OCI-M2 (cell line): ENCODE results near the gene NR2E1.

ENCODE experiments used
- DNase-seq: peaks from one replicate; lab custom pipeline; 2025; ENCODE audit not compliant: unreplicated experiment; lab: John Stamatoyannopoulos, UW

The NR2E1 gene

GRCh38 chr6:108165714-108166663 is at the start of gene NR2E1:
Gene NR2E1 (plus strand): TSS chr6:108166022. CDS start chr6:108166766, 744 bp downstream.
- no peak for DNase-seq

DNA sequence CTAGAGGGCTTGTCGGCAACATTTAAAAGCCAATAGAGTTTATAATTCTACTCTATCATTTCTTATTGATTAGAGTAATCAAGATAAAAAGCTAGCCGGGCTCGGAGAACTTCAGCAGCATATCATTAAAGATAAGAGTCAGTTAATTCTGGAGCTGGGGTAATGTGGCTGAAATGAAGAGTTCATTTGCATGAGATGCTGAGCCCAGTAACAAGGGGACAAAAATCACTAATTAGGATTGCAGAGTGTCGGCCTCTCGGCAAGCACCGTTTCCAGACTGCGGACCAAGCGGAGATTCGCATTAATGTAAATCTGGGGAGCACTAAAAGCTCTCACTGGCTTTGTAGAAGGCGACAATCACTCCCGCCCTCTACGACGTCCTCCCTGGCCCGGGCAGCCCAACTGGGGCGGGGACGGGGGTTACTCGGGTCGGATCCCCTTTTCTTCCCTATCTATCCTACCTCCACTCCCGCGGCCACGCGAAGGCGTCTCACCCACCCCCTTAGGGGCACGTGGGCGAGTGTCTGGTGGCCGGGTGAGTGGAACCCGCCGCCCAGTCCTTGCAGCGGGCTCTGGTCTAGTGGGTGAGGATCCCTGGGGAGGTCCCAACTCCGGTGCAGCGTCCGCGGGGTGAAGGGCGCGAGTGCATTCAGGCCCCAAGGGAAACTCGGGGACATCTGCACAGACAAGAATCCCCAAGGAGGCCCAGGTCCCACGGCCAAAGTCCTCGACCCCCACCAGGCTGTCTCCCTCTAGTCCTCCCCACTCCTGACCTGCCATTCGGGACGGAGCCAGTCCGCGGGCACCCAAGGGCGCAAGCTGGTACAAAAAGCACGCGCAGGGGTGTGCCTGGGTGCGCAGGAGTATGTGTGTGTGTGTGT is 49.0 kb upstream of the NR2E1 start:
- DNase-seq: no peak

DNA sequence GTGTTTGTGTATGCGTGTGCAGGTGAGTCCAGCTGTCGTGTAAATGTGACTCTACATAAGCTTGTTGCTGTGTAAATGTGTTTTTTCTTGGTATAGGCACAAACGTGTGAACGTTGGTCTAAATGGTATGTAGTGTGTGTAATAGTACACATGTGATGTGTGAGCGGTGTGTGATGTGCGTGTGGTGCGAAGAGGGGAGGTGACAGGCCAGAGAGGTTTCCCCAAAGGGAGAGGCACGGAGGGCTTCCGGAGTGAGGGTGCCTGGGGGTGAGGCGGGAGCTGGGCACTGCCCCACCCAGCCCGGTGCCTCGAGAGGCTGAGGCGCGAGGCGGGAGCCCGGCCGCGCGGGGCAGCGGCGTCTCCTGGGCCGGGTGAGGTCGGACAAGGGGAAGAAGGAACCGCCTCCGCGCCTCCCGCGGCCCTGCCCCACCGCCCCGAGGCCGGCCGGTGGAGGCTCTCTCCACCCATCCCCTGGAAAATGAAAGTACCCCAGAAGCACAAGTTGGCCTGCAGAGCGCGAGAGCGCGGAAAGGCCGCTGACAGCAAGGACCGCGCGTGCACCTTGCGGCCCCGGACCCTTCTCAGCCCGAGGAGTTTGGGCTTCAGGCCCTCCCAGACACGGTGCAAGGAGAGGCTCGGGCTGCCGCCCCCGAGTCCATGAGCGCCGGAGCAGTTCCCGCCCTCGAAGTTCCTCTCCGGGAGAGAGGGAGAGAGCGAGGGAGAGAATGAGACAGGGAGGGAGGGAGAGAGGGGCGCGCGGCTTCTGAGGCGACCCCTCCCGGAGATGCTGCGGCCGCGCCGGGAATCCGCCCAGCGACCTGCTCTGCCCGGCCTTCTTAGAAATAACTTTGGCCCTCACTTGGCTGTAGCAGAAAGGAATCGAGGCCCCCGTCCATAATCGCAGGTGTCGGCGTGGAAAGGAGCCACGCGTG is 48.1 kb upstream of the NR2E1 start:
- no peak for DNase-seq

GRCh38 chr6:108118359-108118724 is 47.5 kb upstream of the NR2E1 start:
- DNase-seq: no peak

GRCh38 chr6:108118810-108119768 is 46.7 kb upstream of the NR2E1 start:
- DNase-seq: no peak

DNA sequence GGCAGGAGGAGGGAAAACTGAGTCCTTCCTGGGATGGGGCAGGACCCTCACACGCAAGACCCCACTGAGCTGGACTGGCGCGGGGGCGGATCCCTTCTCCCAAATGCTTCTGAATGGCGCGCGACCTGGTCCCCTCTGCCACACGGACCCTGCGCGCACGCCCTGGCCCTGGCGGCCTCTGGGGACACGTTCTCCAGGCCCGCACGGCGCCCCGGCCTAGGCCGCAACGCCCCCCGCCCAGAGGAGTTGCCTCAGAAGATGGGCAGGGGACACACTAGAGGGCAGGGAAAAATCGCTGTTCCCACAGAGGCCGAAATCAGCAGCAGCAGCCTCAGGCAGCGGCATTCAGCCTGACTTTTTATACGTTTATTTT is 46.1 kb upstream of the NR2E1 start:
- DNase-seq: no peak

DNA sequence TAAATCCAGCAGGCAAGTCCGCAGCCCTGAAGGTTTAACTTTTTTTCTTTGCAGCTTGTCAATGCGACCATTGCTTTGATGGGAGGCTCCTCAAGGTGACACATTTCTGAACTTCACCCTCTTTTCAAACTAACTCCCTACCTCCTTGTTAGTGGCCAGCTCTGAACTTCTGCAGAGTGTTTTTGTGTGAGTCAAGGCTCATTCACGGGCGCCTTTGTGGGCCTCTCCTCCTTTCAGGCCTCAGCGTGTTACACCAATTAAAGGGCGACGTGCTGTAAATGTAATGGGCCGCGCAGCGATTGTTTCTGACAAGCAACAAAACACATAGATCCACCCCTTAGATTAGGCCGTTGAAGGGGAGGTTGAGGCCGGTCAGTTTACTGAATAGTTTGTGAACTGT is 45.5 kb upstream of the NR2E1 start:
- no peak for DNase-seq

DNA sequence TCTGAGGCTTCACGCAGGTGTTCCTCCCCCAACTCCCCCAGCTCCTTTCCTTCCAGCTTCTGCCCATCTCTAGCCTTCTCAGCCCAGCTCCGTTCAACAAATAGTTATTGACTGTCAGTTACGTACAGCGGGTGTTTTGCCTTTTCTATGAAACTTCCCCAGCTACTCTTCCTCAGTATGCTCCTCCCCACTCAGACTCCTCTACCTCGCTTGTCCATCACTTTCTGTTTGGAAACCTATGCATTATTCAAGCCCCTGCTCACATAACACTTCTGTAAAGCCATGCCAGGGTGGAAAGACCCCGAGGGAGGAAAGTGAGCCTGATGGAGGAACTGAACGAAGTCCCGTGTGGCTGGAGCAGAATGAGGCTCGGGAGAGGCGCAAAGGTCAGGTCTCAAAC is 44.2 kb upstream of the NR2E1 start:
- DNase-seq: no peak

DNA sequence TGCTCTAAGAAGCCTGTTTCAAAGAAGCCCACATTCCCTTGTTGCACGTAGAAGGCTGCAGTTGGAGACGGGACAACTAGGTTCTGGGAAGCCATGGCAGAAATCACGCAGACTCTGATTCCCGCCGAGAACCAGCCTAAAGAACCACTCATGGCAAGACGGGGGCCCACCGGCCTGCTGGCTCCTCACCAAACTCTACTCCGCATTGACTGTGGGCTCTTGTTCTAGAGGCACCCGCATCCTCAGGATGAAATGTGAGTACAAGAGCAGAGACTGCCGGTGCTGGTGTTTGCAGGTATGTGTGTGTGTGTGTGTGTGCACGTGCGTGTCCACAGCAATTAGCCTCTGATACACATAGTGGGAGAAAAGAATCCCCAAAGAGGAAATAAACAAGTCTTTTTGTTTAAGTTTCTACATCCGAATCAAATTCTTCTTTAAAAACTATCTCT is 42.3 kb upstream of the NR2E1 start:
- DNase-seq: no peak

GRCh38 chr6:108123946-108124345 is 41.9 kb upstream of the NR2E1 start:
- DNase-seq: no peak

DNA sequence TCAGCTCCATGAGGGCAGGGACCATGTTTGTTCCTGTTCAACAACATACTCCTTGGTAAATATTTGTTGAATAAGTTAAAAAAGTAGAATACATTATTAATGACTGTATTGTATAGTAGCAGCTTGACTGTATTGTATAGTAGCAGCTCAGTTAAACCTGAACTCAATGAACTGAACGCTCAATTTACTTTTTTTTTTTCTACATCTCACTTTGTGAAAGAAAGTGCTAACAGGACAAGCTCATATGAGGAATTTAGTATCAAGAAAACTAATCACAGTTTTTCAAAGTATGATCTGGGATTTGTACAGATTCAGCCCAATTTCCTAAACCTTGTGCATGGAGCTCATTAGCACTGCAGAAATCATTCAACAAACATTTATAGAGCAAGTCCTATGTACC is 38.8 kb upstream of the NR2E1 start:
- no peak for DNase-seq

DNA sequence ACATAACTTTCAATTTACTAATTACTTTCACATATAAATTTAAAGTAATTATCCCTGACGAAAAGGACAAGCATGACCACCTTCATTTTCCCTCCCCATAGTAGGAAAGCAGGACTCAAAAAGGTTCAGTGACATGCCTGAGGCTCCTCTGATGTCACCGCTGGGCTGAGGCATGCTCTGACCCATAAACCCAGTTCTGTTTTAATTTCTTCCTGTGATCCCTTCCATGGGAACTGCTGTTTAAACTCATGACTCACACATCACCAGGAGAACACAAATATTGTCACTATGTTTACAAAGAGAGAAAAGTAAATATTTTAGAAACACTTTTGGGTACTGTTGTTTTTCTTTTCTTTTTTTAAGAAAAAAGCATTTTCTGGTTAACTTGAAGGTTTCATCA is 38.0 kb upstream of the NR2E1 start:
- no peak for DNase-seq

GRCh38 chr6:108130262-108130661 is 35.6 kb upstream of the NR2E1 start:
- DNase-seq: no peak

DNA sequence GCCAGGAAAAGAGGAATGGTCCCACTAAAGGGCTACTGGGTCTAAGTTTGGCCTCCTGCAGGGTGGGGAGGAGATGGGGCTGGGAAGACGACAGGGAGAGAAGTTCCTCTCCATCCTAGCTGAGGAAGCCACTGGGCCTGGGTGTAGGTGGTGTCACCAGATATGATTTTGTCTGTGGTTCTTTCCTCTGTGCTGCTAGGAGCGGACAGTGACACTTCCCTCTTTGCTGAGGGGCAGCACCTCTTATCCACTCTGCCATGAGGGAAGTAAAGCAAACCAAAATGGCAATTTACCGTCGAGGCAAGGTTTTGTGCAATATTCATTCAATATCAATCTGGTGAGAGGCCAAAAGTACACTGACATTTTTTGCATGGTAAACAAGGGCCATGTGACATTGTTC is 33.0 kb upstream of the NR2E1 start:
- DNase-seq: no peak

DNA sequence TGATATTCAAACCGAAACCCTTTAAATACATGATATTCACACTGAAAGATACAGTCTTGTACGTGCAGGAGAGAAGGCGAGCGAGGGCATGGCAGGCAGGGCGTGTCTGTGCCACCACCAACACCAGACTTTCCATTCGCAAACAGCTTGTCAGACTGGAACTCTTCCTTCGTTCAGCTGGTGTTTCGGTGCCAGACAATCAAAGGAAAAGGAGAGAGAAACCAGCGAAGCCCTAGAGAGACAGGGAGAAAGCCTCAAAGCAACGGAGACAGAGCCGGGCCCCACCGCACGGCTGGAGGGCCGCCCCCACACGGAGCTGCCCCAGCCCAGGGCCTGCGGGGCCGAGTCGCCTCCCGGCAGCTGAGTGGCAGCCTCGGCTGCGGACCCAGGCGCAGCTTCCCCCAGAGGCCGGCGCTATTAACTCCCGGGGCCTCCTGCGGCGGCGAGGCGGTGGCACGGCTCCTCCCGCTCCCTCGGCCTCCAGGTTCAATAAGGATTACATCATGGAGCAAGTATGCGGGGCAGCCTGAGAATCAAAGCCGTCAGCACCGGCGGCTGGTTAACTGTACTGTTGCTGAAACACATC is 32.1 kb upstream of the NR2E1 start:
- no peak for DNase-seq

GRCh38 chr6:108134213-108134970 is 31.4 kb upstream of the NR2E1 start:
- no peak for DNase-seq

GRCh38 chr6:108142240-108142639 is 23.6 kb upstream of the NR2E1 start:
- DNase-seq: no peak

DNA sequence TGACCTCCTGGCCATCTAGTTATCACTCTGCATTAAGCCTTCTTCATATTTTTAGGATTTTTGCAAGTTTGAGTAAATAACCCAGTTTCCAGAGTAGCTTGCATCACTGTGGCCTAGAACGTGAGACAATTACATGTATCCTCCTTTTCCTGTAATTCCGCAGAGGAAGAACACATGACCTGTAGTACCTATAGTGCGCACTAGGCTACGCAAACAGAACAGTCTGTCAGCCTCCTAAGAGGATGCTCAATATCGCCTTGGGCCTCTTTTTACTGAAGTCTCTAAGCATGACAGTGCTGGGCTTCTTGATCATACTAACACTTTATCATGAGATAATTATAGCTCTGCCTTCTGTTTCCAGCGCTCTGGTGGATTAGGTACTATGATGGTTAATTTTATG is 20.2 kb upstream of the NR2E1 start:
- DNase-seq: no peak

GRCh38 chr6:108152446-108152845 is 13.4 kb upstream of the NR2E1 start:
- DNase-seq: no peak
